Gastrocnemius medialis (tissue), 4 donors: ENCODE results near the gene CCDC82. TPM values are rescaled to one million over a fixed set of nuclear protein-coding genes. Genes with fewer than 3 reads are reported as not detected.

ENCODE experiments used
- ATAC-seq, 2 donors: fragments of 150-250 bp; one replicate each; pipeline ENCODE4 v1.9.1; 2016
- DNase-seq, 2 donors: peaks; one replicate each; pipeline ENCODE4 v3.0.0-alpha.2; 2019
- H3K27ac ChIP-seq, 4 donors: fragments of 200-600 bp; sonication (generic); 1 replicate in 1 of 4; 2 replicates in 3 of 4; pipeline ENCODE4 v1.5.1; 2016 to 2018; ENCODE audit warnings: mild to moderate bottlenecking in 2 of 4, moderate library complexity in 1 of 4
- H3K27me3 ChIP-seq, 3 donors: fragments of 200-600 bp; sonication (generic) in 2 of 3; 1 replicate in 1 of 3; 2 replicates in 2 of 3; pipeline versions ENCODE4 v1.5.1 to v1.6.0; 2016 to 2019; ENCODE audit warnings: mild to moderate bottlenecking in 1 of 3, moderate library complexity in 1 of 3
- H3K36me3 ChIP-seq, 2 donors: fragments of 200-600 bp; sonication (generic) in 1 of 2; one replicate each; pipeline ENCODE4 v1.5.1; 2017 to 2018
- H3K4me1 ChIP-seq, 2 donors: fragments of 200-600 bp; sonication (generic) in 1 of 2; one replicate each; pipeline ENCODE4 v1.5.1; 2016 to 2017; ENCODE audit warnings: mild to moderate bottlenecking in 2 of 2
- H3K4me3 ChIP-seq, 4 donors: fragments of 200-600 bp; sonication (generic) in 3 of 4; 1 replicate in 1 of 4; 2 replicates in 3 of 4; pipeline ENCODE4 v1.5.1; 2016 to 2019; ENCODE audit warnings: mild to moderate bottlenecking in 2 of 4
- H3K9me3 ChIP-seq, 3 donors: fragments of 200-600 bp; sonication (generic) in 2 of 3; 1 replicate in 1 of 3; 2 replicates in 2 of 3; pipeline ENCODE4 v1.5.1; 2016 to 2019
- POLR2A ChIP-seq, 2 donors: fragments of 450-650 bp; IDR thresholded peaks; one replicate each; pipeline ENCODE4 v1.6.1; 2017; ENCODE audit warnings: antibody characterized with exemption in 2 of 2, mild to moderate bottlenecking in 2 of 2, moderate library complexity in 2 of 2
- in situ Hi-C, 4 donors: fragments of 200-750 bp; cut with MboI; loops; one replicate each; pipeline versions ENCODE4 v1.15.0 to v1.8.0; 2017; ENCODE audit warnings: low sequenced_read_pairs in 4 of 4
- intact Hi-C: fragments of 100-400 bp; cut with DNase I; formaldehyde crosslinking; loops from one replicate; pipeline ENCODE4 v1.15.1; 2023; ENCODE audit warnings: low total_unique reads
- total RNA-seq, 4 donors: library from RNA; depleted of rRNA; stranded (reverse); fragments of >200 nt; gene quantifications; one replicate each; pipeline versions ENCODE4 v1.1.0 to v1.2.3, GENCODE V29; 2016
- TF ChIP-seq, protein P1 (sequence below), 5 experiments: fragments of 450-650 bp in 3 of 5; fragments of 200-600 bp in 2 of 5; sonication (generic) in 2 of 5; IDR thresholded peaks in 4 of 5; conservative IDR thresholded peaks in 1 of 5; 1 replicate in 4 of 5; 2 replicates in 1 of 5; pipeline ENCODE4 v1.5.1; 2016 to 2019; ENCODE audit warnings: antibody characterized with exemption in 5 of 5, mild to moderate bottlenecking in 3 of 5, moderate library complexity in 3 of 5

CCDC82 gene
- total RNA-seq, 4 donors from 2014 or later, result 4.6 to 9.1 (median 6.6) TPM

- TF ChIP-seq, protein P1, sequence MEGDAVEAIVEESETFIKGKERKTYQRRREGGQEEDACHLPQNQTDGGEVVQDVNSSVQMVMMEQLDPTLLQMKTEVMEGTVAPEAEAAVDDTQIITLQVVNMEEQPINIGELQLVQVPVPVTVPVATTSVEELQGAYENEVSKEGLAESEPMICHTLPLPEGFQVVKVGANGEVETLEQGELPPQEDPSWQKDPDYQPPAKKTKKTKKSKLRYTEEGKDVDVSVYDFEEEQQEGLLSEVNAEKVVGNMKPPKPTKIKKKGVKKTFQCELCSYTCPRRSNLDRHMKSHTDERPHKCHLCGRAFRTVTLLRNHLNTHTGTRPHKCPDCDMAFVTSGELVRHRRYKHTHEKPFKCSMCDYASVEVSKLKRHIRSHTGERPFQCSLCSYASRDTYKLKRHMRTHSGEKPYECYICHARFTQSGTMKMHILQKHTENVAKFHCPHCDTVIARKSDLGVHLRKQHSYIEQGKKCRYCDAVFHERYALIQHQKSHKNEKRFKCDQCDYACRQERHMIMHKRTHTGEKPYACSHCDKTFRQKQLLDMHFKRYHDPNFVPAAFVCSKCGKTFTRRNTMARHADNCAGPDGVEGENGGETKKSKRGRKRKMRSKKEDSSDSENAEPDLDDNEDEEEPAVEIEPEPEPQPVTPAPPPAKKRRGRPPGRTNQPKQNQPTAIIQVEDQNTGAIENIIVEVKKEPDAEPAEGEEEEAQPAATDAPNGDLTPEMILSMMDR (IDR thresholded peaks at IDR 0.05 in 4 of 5, conservative IDR thresholded peaks at IDR 0.05 in 1 of 5), result no peak
- TF ChIP-seq POLR2A (IDR thresholded peaks at IDR 0.05), result no peak
- Histone ChIP-seq H3K4me1 (peaks cover 30 to 37% of the 10 kb centered on the region in 2 donors), H3K27me3 (no peaks in the 10 kb centered on the region), H3K36me3 (no peaks in the 10 kb centered on the region), H3K4me3 (no peak overlapping the region), H3K27ac (no peak overlapping the region), H3K9me3 (no peaks in the 10 kb centered on the region)
- DNase-seq (no peak), ATAC-seq (no peak)
- intact Hi-C loops (no loop called here), in situ Hi-C loops (no loop called here)
Measured at GRCh38 chr11:96309643-96310017, 80.1 kb downstream of the CCDC82 start.

DNA sequence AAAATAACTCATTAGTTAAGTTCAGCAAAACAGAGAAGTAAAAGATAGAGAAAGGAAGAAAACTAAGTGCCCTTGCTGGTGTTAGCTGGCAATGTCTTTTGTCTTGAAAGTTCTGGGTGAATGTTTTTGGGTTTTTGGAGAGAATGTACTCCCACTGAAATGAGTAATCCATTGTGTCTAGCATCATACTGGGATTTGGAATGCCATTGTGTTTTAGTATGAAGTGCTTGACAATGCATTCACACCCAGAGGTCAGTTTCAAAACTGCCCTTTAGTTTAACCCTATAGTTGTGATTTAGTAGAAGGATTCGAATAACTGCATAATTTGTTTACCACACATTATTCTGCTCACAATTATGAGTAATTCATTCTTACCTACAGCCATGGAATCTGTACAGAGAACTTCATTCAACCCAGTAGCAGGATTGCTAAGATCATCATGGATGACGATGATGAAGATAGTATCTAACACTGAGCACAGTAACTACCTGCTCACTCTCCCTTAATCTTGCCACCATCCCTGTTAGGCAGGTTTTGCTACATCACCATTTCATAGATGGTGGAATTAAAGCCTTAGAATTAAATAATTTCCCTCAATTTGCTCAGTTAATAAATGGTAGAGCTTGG, 80.6 kb downstream of the CCDC82 start:
- TF ChIP-seq, protein P1 (IDR thresholded peaks at IDR 0.05 in 4 of 5, conservative IDR thresholded peaks at IDR 0.05 in 1 of 5), result no peak
- TF ChIP-seq POLR2A (IDR thresholded peaks at IDR 0.05), result no peak
- H3K9me3 ChIP-seq, result no peaks in the 10 kb centered on the region
- intact Hi-C loops, result no loop called here
- no peaks in the 10 kb centered on the region for H3K27me3 ChIP-seq
- H3K27ac ChIP-seq, result peak overlapping the region in 1 of 4 donors; percentile 14
- no peak for ATAC-seq
- in situ Hi-C loops, result no loop called here
- H3K36me3 ChIP-seq, result no peaks in the 10 kb centered on the region
- H3K4me3 ChIP-seq, result no peak overlapping the region
- no peak for DNase-seq
- H3K4me1 ChIP-seq, result peaks cover 29 to 32% of the 10 kb centered on the region in 2 donors

DNA sequence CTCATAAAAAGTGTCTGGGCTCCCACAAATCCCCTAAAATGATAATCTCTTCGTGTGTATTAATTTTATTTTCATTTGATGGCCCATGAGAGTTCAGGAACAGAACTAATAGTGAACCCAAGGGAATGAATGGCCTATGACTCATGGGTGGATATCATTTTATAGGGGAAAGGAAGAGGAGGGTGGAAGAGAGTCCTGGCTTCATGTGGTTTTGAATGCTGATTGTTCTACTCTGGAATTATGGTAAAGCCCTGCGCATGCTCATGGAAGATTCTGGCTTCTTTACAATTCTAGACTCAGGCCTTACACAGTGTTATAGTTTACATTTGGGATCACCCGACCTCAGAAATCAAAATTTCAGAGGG, 82.0 kb downstream of the CCDC82 start:
- DNase-seq, result no peak
- no peaks in the 10 kb centered on the region for H3K36me3 ChIP-seq
- no peaks in the 10 kb centered on the region for H3K27me3 ChIP-seq
- ATAC-seq, result no peak
- no peaks in the 10 kb centered on the region for H3K9me3 ChIP-seq
- in situ Hi-C loops (no loop called here), intact Hi-C loops (no loop called here)
- peak overlapping the region; percentile 5 to 47 (median 28) for H3K4me3 ChIP-seq
- peaks cover 30 to 31% of the 10 kb centered on the region in 2 donors for H3K4me1 ChIP-seq
- no peak for TF ChIP-seq POLR2A (IDR thresholded peaks at IDR 0.05)
- TF ChIP-seq, protein P1 (IDR thresholded peaks at IDR 0.05 in 4 of 5, conservative IDR thresholded peaks at IDR 0.05 in 1 of 5), result no peak
- peak overlapping the region; percentile 48 to 70 (median 54) for H3K27ac ChIP-seq

- H3K9me3 ChIP-seq, result no peaks in the 10 kb centered on the region
- peaks cover 31 to 34% of the 10 kb centered on the region in 2 donors for H3K4me1 ChIP-seq
- in situ Hi-C loops, result no loop called here
Measured at GRCh38 chr11:96306933-96307775, 82.6 kb downstream of the CCDC82 start.

More at GRCh38 chr11:96306933-96307775, 82.6 kb downstream of the CCDC82 start:
- peak overlapping the region; percentile 48 to 70 (median 54) for H3K27ac ChIP-seq
- DNase-seq (peak; percentile 54 to 59), ATAC-seq (peak; percentile 84 to 86)
- intact Hi-C loops, result no loop called here
- no peaks in the 10 kb centered on the region for H3K27me3 ChIP-seq
- TF ChIP-seq, protein P1 (IDR thresholded peaks at IDR 0.05 in 4 of 5, conservative IDR thresholded peaks at IDR 0.05 in 1 of 5), result no peak
- no peak for TF ChIP-seq POLR2A (IDR thresholded peaks at IDR 0.05)
- no peaks in the 10 kb centered on the region for H3K36me3 ChIP-seq
- peak overlapping the region; percentile 5 to 47 (median 28) for H3K4me3 ChIP-seq
